HG03565 (cell line): Measurements from ENCODE around the gene LTB4R2.

Source experiments
- ATAC-seq: cut with Tn5 transposase; IDR thresholded peaks from one replicate; pipeline ENCODE4 v1.9.1; 2021; ENCODE audit warnings: mild to moderate bottlenecking, moderate library complexity; ENCODE audit not compliant: unreplicated experiment

LTB4R2 gene, protein sequence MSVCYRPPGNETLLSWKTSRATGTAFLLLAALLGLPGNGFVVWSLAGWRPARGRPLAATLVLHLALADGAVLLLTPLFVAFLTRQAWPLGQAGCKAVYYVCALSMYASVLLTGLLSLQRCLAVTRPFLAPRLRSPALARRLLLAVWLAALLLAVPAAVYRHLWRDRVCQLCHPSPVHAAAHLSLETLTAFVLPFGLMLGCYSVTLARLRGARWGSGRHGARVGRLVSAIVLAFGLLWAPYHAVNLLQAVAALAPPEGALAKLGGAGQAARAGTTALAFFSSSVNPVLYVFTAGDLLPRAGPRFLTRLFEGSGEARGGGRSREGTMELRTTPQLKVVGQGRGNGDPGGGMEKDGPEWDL

DNA sequence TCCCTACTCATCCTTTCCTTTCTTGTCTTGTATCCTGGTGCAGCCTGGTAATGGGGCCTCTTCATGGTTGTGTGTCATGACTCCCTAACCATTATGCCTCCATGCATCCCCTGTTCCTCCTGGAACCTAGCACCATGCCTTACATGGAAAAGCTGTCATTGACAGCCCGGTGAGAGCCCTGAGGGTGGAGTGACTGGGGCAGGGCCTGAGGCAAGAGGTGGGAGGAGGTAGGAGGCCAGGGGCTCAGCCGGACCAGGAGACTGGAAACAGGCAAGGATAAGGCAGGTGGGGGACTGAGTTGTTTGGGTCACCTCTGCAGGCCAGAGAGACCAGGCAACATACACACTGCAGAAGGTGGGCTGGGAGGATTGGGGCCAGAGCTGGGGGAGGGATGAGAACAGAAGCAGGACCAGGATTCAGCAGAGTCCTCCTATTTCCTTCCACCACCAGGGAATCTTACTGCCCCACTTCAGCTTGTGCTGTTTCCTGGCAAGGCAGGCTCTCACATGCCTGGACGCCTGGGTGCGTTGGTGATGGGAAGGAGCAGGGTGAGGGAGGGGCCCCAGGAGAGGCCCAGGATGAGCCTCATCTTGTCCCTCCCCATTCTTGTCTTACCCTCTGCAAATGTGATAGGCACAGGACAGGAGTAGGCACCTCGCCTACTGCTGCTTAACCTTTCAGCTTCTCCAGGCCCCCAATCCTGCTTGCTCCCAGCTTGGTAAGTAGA, at the start of gene LTB4R2:
TSS of gene LTB4R2 (plus strand) at position 603 of the 727 bp plus-strand sequence. CDS start 525 bp downstream, outside the sequence.
- no peak for ATAC-seq

DNA sequence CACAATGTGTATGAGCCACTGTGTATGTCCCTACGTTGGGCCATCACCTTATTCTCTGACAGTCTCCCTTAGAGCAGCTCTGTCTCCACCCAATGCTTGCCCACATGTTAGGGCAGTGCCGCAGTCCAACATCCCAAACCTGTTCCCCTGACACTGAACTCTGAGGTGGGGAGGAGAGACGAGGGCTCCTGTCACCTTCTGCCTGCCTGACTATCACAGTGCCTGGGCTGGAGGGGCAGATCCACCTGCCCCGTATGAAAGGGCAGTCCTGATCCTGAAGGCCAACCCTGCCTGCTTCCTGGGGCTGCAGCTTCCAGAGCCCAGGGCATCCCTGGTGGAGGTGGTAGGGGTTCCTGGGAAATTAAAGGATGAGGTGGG, 49.2 kb upstream of the LTB4R2 start:
- no peak for ATAC-seq

DNA sequence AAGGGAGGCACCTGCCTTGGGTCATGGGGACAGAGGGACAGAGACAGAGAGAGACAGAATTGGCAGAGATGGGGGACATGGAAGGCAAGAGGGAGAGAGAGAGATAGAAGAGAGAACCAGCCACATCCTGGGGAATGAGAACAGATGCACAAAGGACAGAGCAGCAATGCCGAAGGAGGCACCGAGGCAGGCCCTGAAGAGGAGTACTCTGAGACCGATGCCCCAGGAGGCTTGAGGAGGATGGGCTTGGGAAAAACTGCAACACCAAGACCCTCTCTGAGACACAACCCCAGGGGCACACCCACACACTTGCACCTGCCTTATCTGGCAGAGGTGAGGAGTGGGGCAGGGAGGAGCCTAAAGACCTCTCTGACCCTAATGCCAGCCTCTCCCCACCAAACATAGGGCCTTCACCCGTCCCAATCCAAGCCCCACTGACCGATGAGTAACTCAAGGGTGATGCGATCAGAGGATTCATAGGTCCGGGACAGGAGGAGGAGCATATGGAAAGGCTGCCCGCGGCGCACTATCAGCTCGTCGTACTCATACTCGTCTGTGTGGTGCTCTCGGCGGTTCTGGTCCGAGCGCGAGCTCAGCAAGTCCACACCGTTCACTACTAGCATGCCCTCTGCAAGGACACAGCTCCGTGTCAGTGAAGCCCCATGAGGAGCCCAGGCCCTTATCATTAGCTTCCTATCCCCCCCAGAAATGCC, 48.5 kb upstream of the LTB4R2 start:
- ATAC-seq, result no peak

DNA sequence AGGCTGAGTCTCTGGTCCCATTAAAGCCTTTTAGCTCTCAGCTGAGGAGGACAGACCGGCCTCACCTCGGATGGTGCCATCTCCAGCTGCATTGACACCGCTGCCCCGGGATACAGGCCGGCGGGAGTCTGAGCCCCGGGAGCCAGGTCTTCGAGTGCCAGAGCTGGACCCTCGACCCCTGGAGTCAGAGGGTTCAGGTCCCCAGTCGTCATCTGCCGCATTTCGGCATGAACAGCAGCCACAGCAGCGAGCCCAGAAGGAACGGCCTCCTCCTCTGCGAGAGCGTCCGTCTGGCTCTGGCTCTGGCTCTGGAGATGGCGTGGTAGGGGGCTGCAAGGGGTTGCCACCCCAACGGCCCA, 48.0 kb upstream of the LTB4R2 start:
- no peak for ATAC-seq

DNA sequence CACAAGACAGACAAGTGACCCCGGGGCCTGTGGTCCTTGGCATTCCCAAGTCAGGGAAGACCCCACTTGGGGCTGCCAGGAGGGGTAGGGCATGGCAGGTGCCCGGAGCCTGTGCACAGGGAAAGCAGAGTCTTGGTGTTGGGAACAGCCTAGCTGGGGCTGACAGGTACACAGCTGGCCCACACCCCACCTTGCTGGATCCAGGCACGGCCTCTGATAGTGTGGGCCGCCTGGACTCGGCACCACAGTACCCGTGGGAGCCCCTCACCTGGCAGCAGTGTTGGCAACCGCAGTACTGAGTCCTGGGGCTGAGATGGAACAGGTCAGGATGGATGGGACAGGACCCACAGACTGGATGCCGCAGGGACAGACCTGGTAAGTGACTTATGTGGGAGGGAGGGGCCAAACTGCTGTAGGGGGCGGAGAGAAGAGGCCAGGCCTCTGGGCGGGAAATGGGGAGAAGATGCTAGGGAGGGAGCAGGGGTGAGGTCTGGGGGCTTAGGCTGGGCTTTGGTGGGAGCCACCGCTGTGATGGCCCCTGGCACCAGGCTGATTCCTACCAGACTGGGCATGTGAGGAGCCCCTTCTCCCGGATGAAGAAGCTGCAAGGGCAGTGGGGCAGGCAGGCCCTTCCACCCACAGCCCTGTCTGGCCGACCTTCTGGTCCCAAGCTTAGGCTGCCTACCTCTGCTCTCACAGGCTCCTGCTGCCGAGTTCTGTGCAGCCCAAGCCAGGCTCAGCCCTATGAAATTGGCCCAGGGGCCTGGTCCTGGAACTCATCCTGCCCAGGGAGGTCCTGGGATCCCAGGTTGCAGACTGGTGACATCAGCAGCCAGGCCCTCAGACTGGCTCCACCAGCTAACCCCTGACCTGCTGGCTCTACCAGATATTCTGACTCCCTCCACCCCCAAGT, 46.9 kb upstream of the LTB4R2 start, which contains the start of gene TGM1:
TSS of gene TGM1 (minus strand) at position 357 of the 913 bp plus-strand sequence. CDS start 825 bp downstream, outside the sequence.
- no peak for ATAC-seq

DNA sequence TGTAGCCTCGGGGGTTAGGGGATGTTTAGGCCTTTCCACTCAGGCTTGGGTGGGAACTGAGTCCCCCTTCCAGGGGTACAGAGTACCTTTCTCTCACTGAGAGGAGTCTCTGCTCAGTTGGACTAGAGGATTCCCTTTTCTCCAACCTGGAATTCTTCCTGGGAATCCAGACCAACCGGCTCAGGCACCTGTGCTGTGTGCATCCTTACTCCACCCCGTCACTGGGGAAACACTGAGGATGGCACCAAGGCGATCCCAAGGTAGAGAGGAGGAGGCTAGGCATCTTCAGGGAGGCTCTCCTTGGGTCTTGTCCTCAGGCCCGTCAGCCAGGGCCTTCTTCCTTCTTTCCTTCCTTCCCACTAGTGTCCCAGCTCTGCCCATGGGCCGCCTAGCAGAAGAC, 46.1 kb upstream of the LTB4R2 start:
- ATAC-seq, result no peak

DNA sequence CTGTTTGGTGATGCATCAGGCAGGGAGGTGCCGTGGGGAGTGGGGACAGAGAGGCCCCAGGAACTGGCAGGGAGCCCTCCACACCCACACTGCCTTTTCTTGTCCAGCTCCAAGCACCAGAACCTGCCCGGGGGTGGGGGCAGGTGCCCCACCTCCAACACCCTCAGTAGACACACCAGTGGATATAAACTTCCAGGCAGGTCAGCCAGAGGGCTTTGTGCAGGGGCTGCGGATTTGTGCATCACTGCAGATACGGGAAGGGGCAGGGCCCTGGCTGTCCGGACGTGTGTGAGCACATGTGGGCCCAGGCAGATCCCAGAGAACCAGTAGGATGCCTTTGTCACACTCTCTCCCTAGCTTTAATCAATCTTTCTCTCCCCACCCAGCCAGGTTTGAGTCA, 45.6 kb upstream of the LTB4R2 start:
- ATAC-seq, result no peak

DNA sequence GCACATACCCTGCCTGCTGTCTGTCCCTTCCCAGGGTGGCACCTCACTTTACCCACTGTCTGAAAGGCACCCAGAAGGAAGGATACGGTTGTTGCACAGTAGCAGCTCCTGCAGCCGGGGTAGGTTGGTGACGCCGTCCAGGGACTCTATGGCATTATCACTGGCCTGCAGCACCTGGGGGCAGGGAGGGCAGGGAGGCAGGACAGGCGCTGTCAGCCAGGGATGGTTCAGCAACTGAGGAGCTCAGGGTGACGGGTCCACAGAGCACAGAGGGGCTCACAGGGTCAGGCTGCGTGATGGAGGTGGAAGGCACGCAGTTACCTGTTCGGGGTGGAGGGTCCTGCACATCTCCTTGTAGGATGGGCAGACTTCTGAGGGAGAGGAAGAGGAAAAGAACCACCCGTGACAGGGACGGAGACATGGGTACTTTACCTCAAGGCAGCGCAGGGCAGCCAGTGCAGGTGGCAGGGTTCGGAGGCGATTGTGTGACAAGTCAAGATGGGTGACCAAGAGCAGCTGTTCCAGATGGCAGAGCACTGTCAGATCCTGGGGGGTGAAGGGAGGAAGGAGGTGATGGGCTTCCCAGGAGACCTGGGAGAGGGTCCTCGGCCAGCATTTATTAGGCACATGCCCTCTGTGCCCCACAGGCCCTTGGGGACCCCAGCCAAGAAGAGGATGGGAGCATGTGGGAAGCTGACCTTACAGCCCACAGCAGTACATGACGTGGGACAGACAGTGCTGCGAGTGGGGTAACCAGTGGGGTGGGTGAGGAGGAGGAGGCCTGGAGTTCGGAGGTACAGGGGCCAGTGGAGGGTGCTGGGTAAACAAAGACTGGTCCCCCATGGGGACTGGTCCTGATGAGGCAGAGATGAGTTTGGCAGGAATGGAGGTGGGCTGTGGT, 43.3 kb upstream of the LTB4R2 start:
- no peak for ATAC-seq

DNA sequence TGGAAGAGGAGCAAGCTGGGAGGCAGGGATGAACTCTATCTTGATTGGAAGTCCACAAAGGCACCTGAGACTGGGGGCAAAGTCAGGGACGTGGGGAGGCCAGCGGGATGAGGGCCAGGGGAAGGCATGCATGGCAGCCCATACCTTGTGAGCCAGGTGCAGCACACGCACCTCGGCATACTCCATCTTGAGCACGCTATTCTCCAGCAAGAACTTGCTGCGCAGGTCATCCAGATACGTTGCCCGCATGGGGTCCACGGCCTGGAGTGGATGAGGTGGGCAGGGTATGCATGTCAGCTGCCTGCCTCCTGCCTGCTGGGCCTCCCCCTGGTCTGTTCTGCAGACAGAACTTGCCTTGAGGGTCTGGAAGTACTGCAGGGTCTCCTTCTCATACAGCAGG, 42.4 kb upstream of the LTB4R2 start:
- ATAC-seq, result no peak

DNA sequence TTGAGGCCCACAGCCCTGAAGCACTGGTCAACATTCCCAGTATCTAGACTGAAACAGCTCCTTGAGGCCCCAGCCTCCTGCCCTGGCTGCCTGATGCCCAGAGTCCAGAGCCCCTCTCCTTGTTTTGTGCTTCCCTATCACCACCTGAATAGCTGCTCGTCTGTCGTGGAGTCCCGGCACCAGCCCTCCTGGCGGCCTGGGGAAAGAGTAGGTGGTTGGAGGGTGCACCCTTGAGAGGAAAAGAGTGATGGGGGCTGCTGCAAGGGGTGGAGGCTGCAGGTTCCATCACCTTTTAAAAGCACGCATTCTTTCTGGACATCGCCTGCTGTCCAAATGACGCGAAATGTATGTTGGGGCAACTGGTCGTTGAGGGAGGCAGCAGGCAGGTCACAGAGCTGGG, 41.7 kb upstream of the LTB4R2 start:
- ATAC-seq, result no peak

DNA sequence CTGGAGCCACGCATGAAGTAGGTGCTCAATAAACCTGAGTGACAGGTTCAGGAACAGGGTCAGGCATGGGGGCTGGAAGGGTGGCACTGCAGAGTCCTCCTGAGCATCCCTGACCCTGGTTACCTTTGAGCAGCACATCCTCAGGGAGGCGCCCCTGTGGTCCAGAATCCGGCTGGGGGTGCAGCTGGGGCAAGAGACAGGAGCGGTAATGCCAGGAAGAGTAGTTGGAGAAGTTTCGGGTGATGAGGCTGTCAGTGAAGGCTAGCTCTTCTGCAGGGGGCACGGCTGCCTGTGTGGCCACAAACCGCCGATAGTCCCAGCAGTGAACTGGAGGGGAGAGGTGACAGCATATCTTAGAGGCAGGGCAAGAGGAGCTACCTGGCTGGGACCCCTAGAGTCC, 40.6 kb upstream of the LTB4R2 start:
- ATAC-seq, result no peak

DNA sequence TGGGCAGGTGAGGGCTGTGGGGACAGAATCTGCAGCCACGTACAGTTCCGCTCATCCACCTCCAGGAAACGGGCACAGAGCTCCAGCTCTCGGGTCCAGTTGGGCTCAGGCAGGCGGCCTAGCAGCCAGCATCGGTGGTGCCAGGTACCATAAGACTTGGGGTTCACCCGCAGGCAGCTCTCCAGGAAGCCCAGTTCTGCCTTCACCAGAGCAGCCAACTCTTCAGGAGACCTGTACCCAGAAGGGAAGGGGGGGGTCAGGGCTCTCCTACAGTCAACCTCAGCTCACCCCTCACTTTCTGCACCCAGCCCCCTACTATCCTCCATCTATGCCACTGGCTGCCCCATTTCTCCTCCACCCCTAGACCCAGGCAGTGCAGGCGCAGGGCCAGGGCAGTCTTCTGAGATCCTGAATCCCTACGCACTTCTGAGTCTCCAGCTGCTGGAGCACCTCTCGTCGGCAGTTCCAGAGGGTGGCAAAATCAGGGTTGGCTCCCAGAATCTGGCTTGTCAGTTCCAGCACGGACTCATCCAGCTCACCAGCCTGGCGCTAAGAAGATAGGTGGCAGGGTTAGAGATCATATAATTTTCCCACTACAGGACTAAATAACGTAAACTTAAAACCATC, 39.9 kb upstream of the LTB4R2 start:
- no peak for ATAC-seq

DNA sequence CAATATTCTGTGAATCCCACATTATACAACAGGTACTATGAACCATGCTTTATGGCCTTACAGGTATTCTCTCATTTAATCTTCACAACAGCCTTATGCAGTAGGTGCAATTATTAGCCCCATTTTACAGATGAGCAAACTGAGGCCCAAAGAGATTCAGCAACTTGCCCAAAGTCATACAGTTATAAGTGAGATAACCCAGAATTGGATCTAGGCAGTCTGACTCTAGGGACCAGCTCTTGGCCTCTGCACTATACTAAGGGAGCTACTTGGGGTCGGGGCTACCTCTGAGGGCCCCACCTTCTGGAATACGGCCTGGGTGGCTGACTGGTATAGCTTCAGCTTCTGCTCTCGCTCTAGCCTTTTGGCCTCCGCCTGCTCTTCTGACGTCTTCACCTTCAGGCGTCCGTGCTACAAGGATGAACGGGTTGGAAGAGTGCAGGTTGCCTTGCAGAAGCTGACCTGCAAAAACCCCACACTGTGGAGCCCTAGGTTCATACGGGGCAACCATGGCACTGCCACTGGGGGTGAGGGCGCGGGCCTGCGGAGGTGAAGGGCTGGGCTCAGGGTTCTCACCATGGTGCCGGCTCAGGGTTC, 39.3 kb upstream of the LTB4R2 start:
- ATAC-seq, result no peak

DNA sequence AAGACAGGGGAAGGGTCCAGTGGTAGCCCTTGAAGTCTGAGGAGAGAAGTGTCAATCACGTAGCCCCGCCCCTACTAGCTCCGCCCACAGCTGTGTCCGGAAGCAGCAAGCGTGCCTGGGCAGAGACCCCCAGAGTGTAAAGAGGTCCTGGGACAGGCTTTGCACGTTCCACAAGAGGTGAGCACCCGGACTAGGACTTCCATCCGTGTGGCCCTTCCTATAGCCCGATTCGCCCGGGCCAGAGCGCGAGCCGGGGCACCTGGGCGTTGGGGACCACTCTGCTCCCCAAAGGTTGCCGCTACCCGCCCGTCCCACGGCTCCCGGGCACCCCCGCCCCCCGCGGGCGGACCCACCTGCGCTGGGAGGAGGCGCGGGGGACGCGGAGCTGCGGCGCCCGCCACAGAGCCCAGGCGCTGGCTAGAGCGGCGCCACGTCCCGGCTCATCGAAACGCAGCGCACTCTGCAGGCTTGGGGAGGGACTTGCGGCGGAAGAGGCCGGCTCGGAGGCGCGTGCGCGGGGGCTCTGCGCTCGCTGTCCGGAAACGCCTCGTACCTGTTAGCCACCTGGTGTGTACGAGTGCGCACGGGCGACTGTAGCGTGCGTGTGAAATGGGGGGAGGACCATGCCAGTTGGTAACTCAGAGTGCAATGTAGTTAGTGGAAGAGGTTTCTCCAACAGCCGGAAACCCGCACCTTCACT, 38.7 kb upstream of the LTB4R2 start, which contains the start of gene RABGGTA:
TSS of gene RABGGTA (minus strand) at position 464 of the 700 bp plus-strand sequence. CDS start 482 bp downstream, outside the sequence.
- ATAC-seq, result peak; percentile 85

DNA sequence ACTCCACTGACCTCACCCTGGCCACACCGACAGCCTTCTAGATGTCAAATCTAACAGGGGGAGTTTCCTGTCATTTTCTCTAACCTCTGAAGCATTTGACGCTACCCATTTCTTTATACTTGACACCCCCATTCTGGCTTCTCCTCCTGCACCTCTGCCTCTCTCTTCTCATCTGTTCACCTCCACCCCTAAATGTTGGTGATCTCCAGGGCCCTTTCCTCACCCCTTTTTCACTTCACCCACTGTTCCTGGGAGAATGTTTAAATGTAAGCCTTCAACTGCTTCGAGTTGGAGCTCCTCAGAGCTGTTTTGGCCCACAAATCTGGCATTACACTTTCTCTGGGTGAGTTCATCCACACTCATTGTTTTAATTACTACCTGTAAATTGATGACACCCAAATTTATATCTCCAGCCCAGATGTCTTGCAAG, 38.1 kb upstream of the LTB4R2 start:
- ATAC-seq, result no peak

DNA sequence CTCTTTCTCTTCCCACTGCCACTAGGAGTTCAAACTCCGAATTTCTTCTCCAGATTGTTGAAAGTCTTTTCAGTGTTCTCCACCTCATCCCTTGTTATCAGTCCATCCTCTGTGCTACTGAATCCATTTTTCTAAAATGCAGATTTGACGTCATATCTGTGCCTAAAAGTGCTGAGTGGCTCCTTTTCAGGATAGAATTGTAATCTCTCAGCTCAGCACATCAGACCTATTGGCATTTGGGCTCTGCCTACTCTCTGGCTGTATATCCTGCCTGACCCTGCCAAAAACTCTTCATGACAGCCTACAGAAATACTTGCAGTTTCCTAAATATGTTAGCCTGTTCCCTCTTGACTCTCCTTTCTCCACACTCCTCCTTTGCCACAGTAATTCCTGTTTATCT, 37.5 kb upstream of the LTB4R2 start:
- ATAC-seq, result no peak

DNA sequence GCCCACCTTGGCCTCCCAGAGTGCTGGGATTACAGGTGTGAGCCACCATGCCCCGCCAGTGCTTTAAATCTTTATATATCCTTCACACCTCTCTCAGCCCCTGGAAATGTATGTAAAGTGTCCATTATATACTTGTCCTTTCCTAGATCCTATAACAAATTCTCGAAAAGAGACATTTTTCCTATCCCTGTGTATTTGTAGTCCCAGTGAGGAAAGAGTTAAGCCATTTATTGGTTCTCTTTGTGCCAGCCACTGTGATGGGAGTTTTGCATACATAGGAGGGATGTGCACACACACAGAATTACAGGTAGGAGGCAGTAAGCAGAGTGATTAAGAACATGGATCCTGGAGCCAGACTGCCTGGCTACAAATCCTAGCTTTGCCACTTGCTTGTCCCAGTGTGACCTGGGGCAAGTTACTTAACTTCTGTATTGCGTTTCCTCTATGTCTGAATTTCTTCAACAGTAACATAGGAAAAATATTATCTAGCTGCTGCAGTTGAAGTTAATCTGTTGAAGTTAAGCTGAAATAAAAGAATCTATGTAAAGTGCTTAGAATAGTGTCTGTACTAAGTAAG, 36.4 kb upstream of the LTB4R2 start:
- ATAC-seq, result no peak

DNA sequence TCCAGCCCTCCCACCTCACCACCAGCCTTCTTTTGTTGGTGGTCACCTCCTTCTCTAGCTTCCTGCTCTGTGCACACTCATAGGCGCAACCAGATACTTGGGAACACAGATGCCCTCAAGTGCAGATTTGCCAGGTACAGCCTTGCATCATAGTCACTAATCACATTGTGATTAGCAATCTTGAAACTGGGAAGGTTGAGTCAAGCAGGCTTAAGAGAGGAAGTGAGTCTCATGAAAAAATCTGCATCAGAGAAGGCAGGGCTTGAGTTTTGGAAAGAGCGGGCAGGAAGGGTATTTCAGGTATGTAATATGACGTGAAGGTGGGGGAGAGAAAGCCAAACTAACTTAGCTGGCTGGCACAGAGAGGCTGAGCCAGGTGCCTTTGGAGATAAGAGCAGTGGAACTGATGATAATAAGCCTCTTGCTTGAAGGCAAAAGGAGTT, 35.8 kb upstream of the LTB4R2 start:
- ATAC-seq, result peak; percentile 44
